Type B pancreatic cell (in vitro differentiated cells): ENCODE results near the gene WNK2. TPM values are rescaled to one million over a fixed set of nuclear protein-coding genes. Genes with fewer than 3 reads are reported as not detected.
A peak's percentile ranks its signal among the peaks of the same experiment; 100 is the strongest.

Experiments used
- DNase-seq: peaks from one replicate; pipeline ENCODE4 v3.0.0; 2021; ENCODE audit warnings: mixed read lengths; ENCODE audit not compliant: unreplicated experiment; ENCODE audit errors: extremely low spot score
- H3K27ac Mint-ChIP-seq: 2 replicates; pipeline ENCODE4 v1.8.0; 2021; ENCODE audit warnings: mild to moderate bottlenecking, mixed read lengths
- H3K27me3 Mint-ChIP-seq: 2 replicates; pipeline ENCODE4 v1.8.0; 2021; ENCODE audit warnings: mixed read lengths
- H3K36me3 Mint-ChIP-seq: 2 replicates; pipeline ENCODE4 v1.8.0; 2021; ENCODE audit warnings: mixed read lengths
- H3K4me1 Mint-ChIP-seq: one replicate; pipeline ENCODE4 v1.8.0; 2021; ENCODE audit warnings: mixed read lengths; ENCODE audit not compliant: unreplicated experiment
- H3K4me3 Mint-ChIP-seq: 2 replicates; pipeline ENCODE4 v1.8.0; 2021; ENCODE audit warnings: mild to moderate bottlenecking, mixed read lengths
- H3K9me3 Mint-ChIP-seq: 2 replicates; pipeline ENCODE4 v1.8.0; 2021; ENCODE audit warnings: mixed read lengths
- total RNA-seq: library from RNA; stranded (reverse); gene quantifications from 2 replicates; pipeline ENCODE4 v1.2.1, GENCODE V29; 2021; ENCODE audit warnings: low replicate concordance
- TF ChIP-seq, protein P1 (sequence below): fragments of 200-600 bp; sonication (generic); conservative IDR thresholded peaks from 2 replicates; pipeline ENCODE4 v1.5.0; 2021; ENCODE audit warnings: antibody characterized with exemption, mild to moderate bottlenecking

WNK2 gene
- total RNA-seq, 1 donor from 2014 or later: 75.5 TPM

DNA sequence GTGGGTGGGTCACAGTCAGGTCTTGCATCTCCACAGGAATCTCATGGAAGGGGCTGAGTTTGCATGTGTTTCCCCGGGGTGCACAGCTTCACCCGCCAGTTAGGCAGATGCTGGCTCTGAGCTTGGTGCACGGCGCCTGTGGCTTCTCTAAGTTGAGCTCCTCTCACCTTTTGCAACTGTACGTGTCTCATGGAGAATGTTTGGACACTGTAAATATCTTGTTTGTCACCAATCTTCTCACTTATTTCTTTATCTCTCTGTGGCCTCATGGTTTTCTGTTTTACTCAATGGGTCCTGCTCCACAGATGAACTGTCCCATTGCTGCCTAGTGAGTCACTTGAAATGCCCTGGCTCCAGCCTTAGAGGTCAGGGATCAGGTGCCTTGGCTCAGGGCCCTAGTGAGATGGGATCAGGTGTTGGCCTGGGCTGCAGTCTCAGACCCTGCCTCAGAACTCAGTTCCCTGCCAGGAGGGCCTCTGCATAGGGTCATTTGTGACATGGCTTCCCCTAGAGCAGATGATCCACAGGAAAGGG is 61.6 kb downstream of the WNK2 start:
- H3K36me3 Mint-ChIP-seq: peaks cover 7% of the 10 kb centered on the region
- peak overlapping the region; percentile 12 for H3K27ac Mint-ChIP-seq
- H3K9me3 Mint-ChIP-seq: no peaks in the 10 kb centered on the region
- TF ChIP-seq, protein P1, sequence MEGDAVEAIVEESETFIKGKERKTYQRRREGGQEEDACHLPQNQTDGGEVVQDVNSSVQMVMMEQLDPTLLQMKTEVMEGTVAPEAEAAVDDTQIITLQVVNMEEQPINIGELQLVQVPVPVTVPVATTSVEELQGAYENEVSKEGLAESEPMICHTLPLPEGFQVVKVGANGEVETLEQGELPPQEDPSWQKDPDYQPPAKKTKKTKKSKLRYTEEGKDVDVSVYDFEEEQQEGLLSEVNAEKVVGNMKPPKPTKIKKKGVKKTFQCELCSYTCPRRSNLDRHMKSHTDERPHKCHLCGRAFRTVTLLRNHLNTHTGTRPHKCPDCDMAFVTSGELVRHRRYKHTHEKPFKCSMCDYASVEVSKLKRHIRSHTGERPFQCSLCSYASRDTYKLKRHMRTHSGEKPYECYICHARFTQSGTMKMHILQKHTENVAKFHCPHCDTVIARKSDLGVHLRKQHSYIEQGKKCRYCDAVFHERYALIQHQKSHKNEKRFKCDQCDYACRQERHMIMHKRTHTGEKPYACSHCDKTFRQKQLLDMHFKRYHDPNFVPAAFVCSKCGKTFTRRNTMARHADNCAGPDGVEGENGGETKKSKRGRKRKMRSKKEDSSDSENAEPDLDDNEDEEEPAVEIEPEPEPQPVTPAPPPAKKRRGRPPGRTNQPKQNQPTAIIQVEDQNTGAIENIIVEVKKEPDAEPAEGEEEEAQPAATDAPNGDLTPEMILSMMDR: no peak
- no peaks in the 10 kb centered on the region for H3K27me3 Mint-ChIP-seq
- peaks cover 13% of the 10 kb centered on the region for H3K4me1 Mint-ChIP-seq
- H3K4me3 Mint-ChIP-seq: no peak overlapping the region
- no peak for DNase-seq

- Mint-ChIP-seq H3K36me3 (peaks cover 7% of the 10 kb centered on the region), H3K27me3 (no peaks in the 10 kb centered on the region), H3K4me1 (peaks cover 13% of the 10 kb centered on the region), H3K27ac (peak overlapping the region; percentile 61), H3K4me3 (no peak overlapping the region), H3K9me3 (no peaks in the 10 kb centered on the region)
- no peak for DNase-seq
- TF ChIP-seq, protein P1: no peak
Measured at GRCh38 chr9:93246111-93246510, 62.2 kb downstream of the WNK2 start.

DNA sequence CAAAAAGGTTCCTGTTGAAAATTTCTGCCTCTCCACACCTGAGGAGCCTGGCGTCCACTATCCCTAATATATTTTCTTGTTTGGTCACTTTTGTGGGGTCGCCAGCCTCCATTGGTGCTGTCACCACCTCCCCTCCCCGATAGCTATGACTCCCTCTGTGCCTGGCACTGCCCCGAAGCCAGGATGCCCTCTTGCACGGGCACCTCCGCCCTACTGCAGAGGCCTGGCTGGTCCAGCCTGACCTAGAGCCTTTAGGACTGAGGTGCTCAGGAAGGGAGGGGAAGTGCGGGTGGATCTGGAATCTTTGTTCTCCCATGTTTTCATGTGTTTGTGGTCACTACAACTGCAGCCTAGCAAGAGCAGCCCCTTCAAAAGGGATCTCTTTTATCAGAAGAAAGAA is 62.6 kb downstream of the WNK2 start:
- H3K27ac Mint-ChIP-seq: peak overlapping the region; percentile 61
- H3K4me3 Mint-ChIP-seq: no peak overlapping the region
- H3K4me1 Mint-ChIP-seq: peaks cover 13% of the 10 kb centered on the region
- H3K36me3 Mint-ChIP-seq: peaks cover 7% of the 10 kb centered on the region
- DNase-seq: no peak
- no peaks in the 10 kb centered on the region for H3K9me3 Mint-ChIP-seq
- TF ChIP-seq, protein P1: no peak
- H3K27me3 Mint-ChIP-seq: no peaks in the 10 kb centered on the region

DNA sequence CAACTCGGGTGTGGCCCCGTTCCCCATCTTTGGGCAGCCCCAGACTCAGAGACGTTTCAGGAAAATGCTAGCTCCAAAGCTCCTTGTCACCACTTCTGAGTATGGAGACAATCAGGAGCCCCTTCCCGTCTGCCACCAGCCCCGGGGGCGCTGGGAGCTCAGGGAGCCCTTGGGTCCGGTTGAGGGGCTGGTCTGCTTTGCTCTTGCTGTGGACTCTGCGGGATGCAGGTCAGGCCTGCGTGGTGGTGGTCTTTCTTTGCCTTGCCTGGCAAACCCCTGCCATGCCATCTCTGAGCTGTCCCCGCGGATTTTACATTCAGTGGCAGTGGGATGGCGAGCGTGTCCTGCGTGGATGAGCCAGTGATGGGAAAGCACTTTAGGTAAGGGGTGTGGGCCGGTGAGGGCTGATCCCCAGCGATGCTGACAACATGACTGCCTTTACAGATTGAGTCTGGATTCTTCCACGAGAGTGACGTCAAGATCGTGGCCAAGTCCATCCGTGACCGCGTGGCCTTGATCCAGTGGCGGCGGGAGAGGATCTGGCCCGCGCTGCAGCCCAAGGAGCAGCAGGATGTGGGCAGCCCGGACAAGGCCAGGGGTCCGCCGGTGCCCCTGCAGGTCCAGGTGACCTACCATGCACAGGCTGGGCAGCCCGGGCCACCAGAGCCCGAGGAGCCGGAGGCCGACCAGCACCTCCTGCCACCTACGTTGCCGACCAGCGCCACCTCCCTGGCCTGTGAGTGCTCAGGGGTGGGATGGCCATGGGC is 63.3 kb downstream of the WNK2 start:
- TF ChIP-seq, protein P1: no peak
- peaks cover 7% of the 10 kb centered on the region for H3K36me3 Mint-ChIP-seq
- no peak overlapping the region for H3K4me3 Mint-ChIP-seq
- no peaks in the 10 kb centered on the region for H3K27me3 Mint-ChIP-seq
- H3K4me1 Mint-ChIP-seq: peaks cover 13% of the 10 kb centered on the region
- DNase-seq: no peak
- H3K27ac Mint-ChIP-seq: no peak overlapping the region
- no peaks in the 10 kb centered on the region for H3K9me3 Mint-ChIP-seq

DNA sequence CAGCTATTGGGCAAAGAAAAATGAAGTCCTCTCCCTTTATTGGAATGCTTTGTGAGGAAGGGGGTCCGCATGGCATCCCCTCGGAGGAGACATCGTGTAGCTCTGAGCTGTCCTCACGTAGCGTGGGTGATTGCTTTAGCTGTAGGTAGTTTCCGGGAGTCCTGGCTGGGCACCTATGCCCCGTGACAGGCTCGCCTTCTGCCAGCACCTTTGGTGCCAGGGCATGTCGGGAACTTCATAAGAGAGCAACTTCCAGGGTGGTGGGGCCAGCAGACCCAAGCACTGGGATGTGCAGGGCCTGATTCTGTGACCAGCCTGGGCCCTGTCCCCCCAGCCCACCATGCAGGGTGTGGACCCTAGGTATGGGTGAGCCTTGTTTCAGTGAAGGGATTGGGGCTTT is 64.0 kb downstream of the WNK2 start:
- Mint-ChIP-seq H3K4me1 (peaks cover 9% of the 10 kb centered on the region), H3K9me3 (no peaks in the 10 kb centered on the region), H3K27ac (no peak overlapping the region), H3K27me3 (no peaks in the 10 kb centered on the region), H3K36me3 (peaks cover 7% of the 10 kb centered on the region), H3K4me3 (no peak overlapping the region)
- TF ChIP-seq, protein P1: no peak
- DNase-seq: no peak
